ENCODE results near the gene BTBD10.

GRCh38 chr11:13344818-13345217 is 118.2 kb downstream of the BTBD10 start:
- TF ChIP-seq CTCF (conservative IDR thresholded peaks at IDR 0.05; ENCODE audit: low read depth, low read length) (no peak), EZH2 (IDR thresholded peaks at IDR 0.05; ENCODE audit: borderline replicate concordance, low read depth, low read length, poor library complexity, severe bottlenecking) (no peak)

Measured in A673 (cell line).